Measurements from ENCODE around the gene CCNA2. TPM values are rescaled to one million over a fixed set of nuclear protein-coding genes. Genes with fewer than 3 reads are reported as not detected.

CCNA2 gene
- total and polyA plus RNA-seq, 2 donors (not counting 3 experiments of a cell fraction or from before 2014, with no cell fraction given), result 23.3 to 65.4 TPM

- intact Hi-C loops (cut with micrococcal nuclease) (no loop called here), dilution Hi-C loops (cut with MboI; ENCODE audit: extremely low pct_ligation_motif_present, low sequenced_read_pairs) (no loop called here)
- no peaks in the 10 kb centered on the region for H3K27me3 ChIP-seq (ENCODE audit: control insufficient read depth in 2 of 2, insufficient read depth in 2 of 2, low read length in 2 of 2)
- H3K36me3 ChIP-seq (ENCODE audit: control insufficient read depth in 2 of 2, extremely low read depth in 1 of 2, insufficient read depth in 2 of 2, low read length in 2 of 2), result peaks cover 0 to 49% of the 10 kb centered on the region in 2 experiments
- POLR2A ChIA-PET, result no interaction called here
- H3K4me3 ChIP-seq (replicated peaks in 1 of 3; ENCODE audit: insufficient read depth in 1 of 3, low read depth in 1 of 3, low read length in 3 of 3), result no peak overlapping the region
- TSS peak; percentile 0 for BruUV-seq (replicated peaks)
- FAIRE-seq, result no peak
- CTCF ChIA-PET, result interaction anchor here (1.0 kb wide), 1 partner anchor 12 kb away, joined by 3 read pairs; no protein-coding TSS in a partner anchor
- H3K9me3 ChIP-seq (replicated peaks; ENCODE audit: control insufficient read depth, insufficient read depth, low read length), result no peaks in the 10 kb centered on the region
- peaks cover 21% of the 10 kb centered on the region for H3K4me1 ChIP-seq (ENCODE audit: control insufficient read depth, extremely low read depth, insufficient read depth, low read length)
- H3K4me2 ChIP-seq (ENCODE audit: insufficient read depth, low read length), result no peak overlapping the region
- peaks cover 49% of the 10 kb centered on the region for H3K79me2 ChIP-seq (ENCODE audit: control insufficient read depth, insufficient read depth, low read length)
- H3K9me1 ChIP-seq (replicated peaks; ENCODE audit: control insufficient read depth, extremely low read depth, insufficient read depth, low read length), result no peaks in the 10 kb centered on the region
- no peak overlapping the region for H2AFZ ChIP-seq (ENCODE audit: low read depth, low read length)
- TF ChIP-seq JUN (IDR thresholded peaks at IDR 0.05; ENCODE audit: borderline replicate concordance, insufficient read depth, insufficient read length, low read depth) (no peak), FOS (IDR thresholded peaks at IDR 0.05; ENCODE audit: borderline replicate concordance, insufficient read depth, low read length) (no peak), POLR2AphosphoS5 (IDR thresholded peaks at IDR 0.05; ENCODE audit: insufficient read depth, low read depth, low read length) (no peak), MAX (IDR thresholded peaks at IDR 0.05; ENCODE audit: insufficient read depth, insufficient read length) (no peak), MYC (IDR thresholded peaks at IDR 0.05; ENCODE audit: low read depth, low read length) (no peak), EZH2 (IDR thresholded peaks at IDR 0.05; ENCODE audit: borderline replicate concordance, low read depth, low read length, severe bottlenecking) (no peak), CTCF (IDR thresholded peaks at IDR 0.05; ENCODE audit: extremely low read depth in 1 of 2, insufficient read depth in 1 of 2, low read depth in 1 of 2, low read length in 2 of 2) (no peak), POLR2A (IDR thresholded peaks at IDR 0.05; ENCODE audit: low read depth, low read length) (no peak), GATA2 (IDR thresholded peaks at IDR 0.05; ENCODE audit: insufficient read depth, insufficient read length, low read depth, low read length) (no peak)
- DNase-seq (ENCODE audit: low read depth, low spot score), result no peak
- no peak overlapping the region for H3K9ac ChIP-seq (replicated peaks; ENCODE audit: extremely low read depth, insufficient read depth, low read length)
- H4K20me1 ChIP-seq (replicated peaks; ENCODE audit: control insufficient read depth, extremely low read depth, insufficient read depth, low read length), result peaks cover 2% of the 10 kb centered on the region
- no peak overlapping the region for H3K27ac ChIP-seq (ENCODE audit: insufficient read depth, low read depth, low read length)
Observed at GRCh38 chr4:121817006-121817405, 6.7 kb downstream of the CCNA2 start.

All from endothelial cell of umbilical vein (primary cell).